ENCODE measurements around the gene TMEM185B.
A peak's percentile ranks its signal among the peaks of the same experiment; 100 is the strongest.
"Not testable (repeated sequence)": the region's sequence is repeated elsewhere in the genome, so short reads cannot be mapped to it uniquely, and the experiment has no call there.

TMEM185B gene

DNA sequence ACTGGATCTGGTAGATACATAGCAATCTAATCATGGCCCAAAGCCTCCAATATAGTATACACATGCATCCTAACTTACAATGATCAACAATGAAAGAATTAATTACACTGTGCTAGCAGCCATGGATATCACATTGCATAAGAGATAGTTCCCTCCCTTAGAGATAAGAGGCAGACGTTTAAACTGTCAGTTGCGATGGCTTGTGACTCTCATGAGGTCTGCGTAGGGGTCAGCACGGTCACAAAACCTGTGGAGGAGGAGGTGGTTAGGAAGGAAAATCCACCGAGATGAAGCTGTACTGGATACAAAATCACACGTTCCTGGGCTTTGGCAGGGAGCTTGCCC lies 28.7 kb upstream of the TMEM185B start:
- DNase-seq (ENCODE audit: low read depth in 2 of 2): no peak

DNA sequence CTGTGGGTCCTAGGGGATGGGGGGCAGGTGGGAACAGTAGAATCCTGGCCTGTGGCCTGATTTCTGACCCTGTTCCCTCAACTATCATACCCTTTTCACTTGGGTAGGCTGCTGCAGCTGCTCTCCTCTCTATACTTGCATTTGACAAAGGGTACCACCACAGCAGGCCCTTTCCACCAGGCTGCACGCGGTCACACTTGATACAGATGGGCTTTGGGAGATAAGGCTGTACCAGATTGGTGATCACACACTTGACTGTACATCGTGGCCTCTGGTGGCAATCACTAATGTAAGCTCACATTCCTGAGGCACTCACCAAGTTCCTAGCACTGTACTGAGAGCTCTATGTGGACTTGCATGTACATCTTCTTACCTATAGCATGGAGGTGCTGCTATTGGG lies 27.9 kb upstream of the TMEM185B start:
- no peak for DNase-seq (ENCODE audit: low read depth in 2 of 2)

DNA sequence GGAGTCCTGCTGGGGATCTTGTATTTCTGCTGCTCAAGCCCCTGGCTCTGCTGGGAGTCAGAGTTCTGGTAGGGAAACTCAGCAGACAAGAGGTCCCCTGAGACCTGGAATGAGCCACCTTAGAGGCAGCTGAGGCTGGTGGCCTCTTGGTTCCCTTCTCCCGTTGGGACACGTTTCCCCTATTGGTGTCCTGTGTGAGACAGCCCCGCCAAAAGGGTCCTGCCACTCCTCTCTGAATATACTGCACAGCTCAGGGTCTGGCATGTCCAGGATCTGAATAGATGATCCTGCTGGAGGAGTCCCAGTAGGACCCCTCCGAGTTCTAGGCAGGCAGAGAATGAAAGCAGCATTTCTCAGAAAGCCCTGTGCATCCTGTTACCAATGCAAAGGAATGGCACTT lies 27.4 kb upstream of the TMEM185B start:
- DNase-seq (ENCODE audit: low read depth in 2 of 2): no peak

DNA sequence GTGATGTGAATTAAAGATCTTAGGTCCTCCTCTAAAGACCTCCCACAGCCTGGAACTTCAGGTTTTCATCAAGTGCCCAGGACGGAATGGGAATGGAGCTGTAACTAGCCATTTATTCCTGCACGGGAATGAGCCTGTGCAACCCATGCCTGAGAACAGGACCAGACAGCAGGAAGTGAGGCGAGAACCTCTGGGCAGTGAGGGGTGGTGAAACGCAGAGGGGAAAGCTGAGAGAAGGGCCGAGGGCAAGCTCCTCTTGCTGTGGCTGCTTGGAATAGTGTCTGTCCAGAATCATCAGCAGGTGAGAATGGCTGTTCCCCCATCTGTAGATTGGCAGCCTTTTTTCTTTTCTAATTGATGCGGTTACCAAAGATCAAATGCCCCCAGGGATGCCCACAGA lies 24.7 kb upstream of the TMEM185B start:
- no peak for DNase-seq (ENCODE audit: low read depth in 2 of 2)

DNA sequence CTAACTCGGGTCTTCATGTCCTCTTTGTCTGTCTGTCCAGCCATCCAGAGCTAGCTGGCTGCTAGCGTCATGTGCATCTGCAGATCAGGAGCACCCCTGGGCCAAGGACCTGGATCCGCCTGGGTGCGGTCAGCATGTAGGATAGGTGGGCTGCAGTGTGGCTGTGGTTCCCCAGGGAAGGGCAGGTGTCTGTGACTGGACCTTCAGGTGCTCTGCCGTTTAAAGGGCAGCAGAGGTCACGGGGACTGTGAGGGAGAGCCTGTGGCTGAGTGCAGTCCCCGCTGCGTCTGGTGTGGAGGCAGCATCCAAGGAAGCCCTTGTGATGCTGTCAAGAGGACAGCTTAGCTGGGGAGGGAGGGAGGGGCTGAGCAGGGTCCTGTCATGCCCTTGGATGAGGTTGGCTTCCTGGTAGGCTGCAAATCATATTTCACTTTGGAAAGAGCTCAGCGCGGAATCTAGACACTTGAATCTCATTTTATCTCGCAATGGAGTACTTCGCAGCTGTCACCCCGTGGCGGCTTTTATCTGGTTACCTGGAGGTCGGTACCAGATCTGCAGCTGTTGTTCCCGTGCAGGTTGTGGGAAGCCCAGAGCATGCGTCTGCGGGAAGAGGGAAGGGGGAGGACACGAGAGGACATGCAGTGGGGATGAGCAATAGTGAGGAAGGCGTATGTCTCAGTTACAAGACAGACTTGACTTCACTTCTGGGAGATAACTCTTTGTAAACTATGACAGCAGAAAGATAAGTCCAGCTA lies 23.5 kb upstream of the TMEM185B start:
- DNase-seq (ENCODE audit: low read depth in 2 of 2): no peak

DNA sequence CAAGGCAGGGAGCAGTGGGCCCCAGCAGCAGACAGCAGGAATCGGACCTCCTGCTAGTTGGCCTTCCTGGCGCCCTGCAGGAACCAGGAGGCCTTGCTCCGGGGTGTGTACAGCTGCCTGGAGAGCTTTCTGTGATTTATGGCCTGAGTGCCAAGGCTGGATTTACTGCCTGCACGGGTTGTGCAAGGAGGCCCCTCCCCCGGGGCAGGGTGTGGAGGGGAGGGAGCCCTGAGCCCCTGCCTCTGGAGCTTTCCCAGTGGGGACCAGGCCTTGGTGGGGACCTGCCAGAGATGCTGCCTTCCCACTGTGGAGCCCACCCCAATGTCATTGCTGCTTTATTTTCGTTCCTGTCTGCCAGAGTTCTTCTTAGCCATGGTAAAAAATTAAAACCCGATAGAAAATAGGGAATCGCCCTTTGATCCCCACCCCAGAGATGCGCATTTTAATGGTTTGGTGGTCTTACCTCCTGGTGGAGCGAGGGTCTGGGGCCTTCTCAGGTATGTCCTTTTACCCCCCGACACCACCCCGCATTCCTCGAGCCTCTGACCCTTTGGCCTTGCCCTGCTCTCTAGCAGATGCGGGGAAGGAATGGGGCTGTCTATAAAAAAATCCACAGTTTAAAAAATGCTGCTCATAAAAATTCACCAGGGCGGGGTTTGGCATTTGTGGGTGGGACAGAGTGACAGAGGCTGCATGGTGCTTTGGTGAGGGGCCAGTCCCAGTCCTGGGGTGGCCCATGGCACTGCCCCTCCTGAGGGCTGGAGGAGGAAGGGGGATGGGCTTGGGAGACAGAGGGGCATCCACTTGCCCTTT lies 22.5 kb upstream of the TMEM185B start:
- DNase-seq (ENCODE audit: low read depth in 2 of 2): no peak

DNA sequence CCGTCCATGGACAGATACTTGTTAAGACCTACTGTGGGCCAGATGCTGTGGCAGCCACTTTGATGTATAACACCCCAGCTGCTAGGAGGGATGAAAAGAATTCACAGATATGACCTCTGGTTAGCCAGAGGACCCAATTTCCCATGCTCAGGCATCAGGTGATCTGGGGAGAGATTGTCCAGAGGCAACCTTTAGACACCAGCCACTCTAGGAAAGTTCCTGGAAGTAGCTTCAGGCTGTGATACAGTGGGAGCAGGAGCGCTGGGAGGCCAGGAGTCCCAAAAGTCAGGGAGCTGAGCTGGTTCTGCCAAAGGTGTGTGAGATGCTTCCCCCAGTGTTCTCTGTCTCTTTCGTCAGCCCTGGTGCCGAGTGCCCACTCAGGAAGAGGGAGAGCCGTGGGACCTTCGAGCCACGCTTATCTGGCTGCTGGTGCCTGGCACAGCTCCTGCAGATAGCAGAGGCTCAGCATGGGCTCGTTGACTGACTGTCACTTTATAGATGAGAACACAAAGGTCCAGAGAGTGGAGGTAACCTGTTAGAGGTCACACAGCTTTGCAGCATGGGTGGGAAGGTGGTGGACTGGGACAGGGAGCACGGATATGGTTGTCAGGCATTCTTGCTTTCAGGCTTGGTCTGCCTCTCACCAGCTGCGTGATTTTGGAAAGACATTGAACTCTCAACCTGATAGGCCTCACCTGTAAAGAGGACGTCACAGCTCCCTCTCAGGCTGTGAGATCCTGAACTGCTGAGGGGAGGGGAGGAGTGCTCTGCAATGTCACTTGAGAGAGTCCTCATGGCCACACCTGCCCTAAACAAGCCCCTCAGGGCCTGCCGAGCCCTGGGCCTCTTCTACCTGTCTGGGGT lies 21.7 kb upstream of the TMEM185B start:
- DNase-seq (ENCODE audit: low read depth in 2 of 2): no peak

DNA sequence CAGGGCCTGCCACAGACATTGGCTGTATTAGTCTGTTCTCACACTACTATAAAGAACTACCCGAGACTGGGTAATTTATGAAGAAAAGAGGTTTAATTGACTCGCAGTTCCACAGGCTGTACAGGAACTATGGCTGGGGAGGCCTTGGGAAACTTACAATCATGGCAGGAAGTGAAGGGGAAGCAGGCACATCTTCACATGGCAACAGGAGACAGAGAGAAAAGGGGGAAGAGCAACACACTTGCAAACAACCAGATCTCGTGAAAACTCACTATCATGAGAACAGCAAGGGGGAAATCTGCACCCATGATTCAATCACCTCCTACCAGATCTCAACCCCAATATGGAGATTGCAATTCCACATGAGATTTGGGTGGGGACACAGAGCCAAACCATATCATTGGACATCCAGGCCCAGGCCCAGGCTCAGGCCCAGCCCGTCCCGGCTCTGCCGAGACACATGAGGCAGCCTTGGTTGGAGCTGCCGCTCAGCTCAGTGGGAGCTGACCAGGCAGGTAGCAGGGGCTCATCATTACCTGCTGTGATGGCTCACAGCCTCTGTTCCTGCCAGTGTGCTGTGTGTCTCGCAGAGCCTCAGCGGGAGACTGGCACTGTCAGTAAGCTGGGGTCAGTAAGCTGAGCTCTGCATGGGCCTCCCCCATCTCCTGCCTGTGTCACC lies 20.8 kb upstream of the TMEM185B start:
- no peak for DNase-seq (ENCODE audit: low read depth in 2 of 2)

DNA sequence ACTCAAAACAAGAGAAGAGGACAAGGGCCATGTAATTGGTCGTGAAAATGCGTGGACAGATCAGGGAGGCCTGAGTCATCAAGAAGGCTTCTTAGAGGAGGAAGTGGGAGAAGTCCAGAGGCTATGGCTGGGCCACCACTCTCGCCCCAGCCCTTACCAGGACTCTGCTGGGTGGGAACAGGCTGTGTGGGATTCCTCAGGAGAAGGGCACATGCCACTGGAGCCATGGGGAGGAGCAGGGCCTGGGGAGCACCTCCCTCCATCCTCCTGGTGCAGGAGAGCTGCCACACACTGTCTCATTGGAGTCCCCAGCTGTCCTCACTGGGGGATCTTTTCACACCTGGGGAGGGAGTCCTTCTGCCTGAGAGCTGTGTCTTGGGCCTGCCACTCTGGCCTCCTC lies 20.0 kb upstream of the TMEM185B start:
- no peak for DNase-seq (ENCODE audit: low read depth in 2 of 2)

DNA sequence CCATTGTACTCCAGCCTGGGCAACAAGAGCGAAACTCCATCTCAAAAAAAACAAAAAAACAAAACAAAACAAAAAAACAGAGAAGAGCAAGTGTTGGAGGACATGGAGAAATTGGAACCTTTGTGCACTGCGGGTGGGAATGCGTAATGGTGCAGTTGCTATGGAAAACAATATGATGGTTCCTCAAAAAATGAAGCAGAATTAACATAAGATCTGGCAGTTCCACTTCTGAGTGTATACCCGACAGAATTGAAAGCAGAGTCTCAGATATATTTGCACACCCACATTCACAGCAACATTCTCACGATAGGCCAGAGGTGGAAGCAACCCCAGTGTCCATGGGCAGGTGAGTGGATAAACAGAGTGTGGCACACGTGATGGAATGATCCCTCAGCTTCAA lies 18.5 kb upstream of the TMEM185B start:
- DNase-seq (ENCODE audit: low read depth in 2 of 2): no peak

DNA sequence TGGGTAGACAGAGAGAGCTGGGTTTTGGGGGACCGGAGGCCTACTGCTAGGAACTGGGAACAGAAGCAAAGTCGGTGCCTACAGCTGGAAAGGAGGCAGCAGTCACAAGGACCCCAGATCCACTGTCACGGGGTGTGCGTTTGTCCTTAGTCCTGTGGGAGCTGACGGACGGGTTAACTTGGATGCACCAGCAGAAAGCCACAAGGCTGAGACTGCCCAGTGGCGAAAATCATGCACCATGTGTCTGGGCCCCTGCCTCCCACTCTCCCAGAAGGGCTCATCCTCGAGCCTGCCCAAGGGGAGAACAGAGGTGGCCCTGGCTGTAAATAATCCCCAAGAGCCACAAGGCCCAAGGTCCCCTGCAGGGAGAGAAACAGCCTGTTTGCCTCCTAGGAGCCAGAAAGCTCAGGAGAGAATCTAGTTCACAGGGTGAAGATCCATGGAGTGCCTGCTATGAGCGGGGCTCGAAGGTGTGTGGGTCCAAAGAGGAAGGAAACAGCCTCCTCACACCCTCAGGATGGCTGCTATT lies 17.8 kb upstream of the TMEM185B start:
- DNase-seq (ENCODE audit: low read depth in 2 of 2): no peak

DNA sequence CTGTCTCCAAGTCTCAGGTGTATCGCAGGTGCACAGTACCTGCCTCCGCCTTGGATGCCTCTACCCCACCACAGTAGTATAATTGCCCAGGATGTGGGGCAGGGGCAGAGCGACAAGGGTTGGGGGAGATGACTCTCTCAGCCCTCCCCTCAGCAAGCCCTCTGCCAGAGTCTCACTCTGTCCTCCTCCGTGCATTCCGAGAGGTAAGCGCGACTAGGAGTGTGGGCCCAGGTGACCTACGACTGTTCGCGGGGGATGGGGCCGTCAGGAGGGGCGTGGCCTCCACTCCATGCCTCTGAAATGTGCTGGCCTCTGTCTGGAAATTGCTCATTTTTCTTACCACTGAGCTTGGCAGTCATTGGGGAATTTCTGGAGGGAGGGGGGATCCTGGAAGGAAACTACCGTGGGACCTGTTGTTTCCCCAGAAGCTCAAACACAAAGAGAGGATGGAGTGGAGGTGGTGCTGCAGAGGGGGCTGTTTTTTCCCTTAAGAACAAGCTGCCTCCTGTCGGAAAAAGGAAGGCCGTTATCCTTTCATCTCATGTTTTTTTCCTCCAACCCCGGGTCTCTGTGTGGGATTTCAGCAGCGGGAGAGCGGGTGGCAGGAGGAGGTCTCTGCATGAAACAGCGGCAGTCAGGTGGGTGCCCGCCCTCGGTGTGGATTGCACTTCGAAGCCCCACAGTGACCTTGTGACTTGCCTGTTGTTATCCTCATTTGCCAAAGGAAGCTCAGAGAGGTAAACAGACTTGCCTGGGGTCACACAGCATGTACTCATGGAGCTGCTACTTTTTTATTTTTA lies 16.5 kb upstream of the TMEM185B start:
- DNase-seq (ENCODE audit: low read depth in 2 of 2): no peak

DNA sequence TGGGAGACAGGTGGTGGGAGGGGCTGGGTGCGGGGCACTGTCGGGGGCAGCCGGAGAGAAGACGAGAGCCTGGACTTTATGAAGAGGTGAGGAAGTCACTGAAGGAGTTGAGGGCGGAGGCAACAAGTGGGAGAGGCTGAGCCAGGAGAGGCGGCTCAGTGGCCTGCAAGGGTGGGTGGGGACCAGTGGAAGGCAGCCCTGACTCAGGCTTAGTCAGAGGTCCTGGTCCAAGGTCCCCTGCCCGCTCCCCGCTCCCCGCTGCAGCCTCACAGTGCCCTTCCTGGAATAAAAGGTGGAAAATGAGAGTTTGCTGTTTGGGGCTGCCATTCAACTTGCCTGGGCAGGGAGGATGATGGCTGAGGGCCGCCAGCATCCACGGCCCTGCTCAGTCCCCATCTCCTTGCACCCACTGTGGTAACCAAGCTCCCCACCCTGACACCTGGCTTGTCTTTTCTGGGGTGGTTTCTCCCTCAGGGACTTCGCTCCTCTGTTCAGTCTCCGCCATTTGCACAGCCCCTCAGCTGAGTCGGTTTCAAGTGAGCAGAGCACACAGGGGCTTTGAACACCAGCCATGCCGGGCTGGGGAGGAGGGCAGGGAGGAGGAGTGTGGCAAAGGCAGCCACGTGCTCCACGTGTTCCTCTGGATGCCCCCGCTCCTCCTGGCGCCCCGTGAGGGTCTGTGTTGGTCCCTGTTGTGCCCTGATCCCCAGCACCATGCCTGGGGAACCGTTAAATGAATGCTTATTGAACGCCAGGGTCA lies 15.7 kb upstream of the TMEM185B start:
- no peak for DNase-seq (ENCODE audit: low read depth in 2 of 2)

DNA sequence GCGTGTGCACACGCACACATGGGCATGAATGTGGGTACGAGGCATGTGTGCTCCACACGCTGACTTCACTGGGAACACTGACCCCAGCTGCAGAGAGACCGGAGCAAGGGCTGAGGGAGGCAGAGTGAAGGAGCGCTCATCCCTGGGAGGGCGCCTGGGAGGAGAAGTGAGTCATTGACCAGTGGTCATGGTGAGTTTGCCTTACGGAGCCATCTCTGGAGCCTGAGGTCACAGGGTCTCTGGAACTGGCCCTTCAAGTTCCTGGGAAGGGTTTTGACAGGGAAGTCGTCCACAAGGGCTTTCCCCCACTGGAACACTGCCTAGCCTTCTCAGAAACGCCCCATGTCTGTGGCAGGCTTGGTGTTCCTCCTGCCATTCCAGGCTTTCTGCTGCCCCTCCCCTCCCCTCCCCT lies 14.3 kb upstream of the TMEM185B start:
- DNase-seq (ENCODE audit: low read depth in 2 of 2): no peak

DNA sequence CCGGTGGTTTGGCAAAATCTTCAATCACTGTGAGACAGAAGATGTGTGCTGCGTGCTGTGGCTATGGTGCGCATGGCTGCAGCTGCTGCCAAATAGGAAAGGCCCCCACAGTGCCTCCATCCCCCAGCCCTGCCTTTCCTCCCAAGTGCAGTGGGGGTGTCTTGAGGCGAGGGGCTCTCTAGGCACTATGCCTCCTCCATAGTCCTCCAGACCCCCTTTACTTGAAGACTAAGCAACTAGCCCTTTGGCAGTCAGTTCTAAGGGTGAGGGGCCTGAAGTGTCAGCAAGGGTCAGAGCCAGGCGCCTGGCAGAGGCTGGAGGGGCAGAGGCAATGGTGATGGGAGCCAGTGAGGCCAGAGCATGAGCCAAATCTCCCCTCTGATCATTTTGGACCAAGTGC lies 13.6 kb upstream of the TMEM185B start:
- DNase-seq (ENCODE audit: low read depth in 2 of 2): no peak

DNA sequence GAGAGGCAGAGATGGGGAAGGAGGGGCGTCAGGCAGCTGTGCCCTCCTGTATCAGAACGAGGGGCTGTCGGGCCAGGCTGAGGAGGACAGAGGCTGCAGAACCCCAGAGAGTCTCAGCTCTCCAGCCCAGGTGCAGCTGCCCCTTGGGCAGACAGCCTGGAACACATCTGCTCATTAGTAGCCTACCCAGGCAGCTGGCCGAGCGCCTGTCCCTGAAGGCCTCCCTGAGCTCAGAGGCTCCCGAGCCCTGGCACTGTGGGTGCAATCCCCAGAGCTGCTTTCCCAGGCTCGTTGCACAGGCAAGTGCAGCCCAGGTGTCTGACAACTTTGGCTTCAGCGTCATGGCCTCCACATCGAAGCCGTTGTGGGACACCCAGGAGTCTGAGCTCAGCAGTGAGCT lies 13.1 kb upstream of the TMEM185B start:
- DNase-seq (ENCODE audit: low read depth in 2 of 2): no peak

DNA sequence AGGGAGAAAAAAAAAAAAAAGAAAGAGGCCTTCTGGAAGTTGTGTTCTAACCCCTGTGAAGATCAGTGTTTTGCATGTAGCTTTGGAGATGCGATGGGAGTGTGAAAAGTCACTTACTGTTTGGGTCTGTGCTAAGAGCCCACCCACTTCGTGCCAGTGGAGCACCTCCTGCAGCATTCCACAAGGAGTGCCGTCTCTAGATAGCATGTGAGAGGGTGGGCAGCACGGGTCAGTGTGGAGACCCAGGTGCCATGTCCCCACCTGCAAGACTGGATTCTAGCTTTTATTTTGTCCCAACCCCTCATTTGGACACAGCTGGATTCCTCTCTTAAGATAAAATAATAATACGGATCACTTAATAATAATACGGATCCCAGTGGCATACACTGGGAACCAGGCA lies 12.5 kb upstream of the TMEM185B start:
- no peak for DNase-seq (ENCODE audit: low read depth in 2 of 2)

DNA sequence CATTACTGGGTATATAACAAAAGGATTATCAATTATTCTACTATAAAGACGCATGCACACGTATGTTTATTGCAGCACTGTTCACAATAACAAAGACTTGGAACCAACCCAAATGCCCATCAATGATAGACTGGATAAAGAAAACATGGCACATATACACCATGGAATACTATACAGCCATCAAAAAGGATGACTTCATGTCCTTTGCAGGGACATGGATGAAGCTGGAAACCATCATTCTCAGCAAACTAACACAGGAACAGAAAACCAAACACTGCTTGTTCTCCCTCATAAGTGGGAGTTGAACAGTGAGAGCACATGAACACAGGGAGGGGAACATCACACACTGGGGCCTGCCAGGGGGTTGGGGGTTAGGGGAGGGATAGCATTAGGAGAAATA lies 12.0 kb upstream of the TMEM185B start:
- DNase-seq (ENCODE audit: low read depth in 2 of 2): not testable (repeated sequence)

DNA sequence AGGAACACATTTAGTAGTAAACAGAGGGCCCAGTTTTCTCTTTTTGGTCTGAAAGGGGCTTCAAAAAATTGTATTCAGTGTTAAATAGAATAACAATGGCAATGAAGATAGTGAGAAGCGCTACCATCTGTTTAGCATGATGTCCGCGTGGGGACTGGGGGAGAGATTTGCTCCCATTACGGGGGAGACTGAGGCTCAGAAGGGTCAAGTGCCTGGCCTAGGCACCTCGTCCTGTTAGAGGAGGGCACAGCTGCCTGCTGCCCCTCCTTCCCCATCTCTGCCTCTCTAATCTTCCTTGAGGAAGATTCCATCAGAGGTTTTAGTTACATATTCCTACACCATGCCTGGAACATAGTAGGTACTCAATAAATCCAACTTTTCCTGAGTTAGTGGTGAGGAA lies 10.1 kb upstream of the TMEM185B start:
- no peak for DNase-seq (ENCODE audit: low read depth in 2 of 2)

DNA sequence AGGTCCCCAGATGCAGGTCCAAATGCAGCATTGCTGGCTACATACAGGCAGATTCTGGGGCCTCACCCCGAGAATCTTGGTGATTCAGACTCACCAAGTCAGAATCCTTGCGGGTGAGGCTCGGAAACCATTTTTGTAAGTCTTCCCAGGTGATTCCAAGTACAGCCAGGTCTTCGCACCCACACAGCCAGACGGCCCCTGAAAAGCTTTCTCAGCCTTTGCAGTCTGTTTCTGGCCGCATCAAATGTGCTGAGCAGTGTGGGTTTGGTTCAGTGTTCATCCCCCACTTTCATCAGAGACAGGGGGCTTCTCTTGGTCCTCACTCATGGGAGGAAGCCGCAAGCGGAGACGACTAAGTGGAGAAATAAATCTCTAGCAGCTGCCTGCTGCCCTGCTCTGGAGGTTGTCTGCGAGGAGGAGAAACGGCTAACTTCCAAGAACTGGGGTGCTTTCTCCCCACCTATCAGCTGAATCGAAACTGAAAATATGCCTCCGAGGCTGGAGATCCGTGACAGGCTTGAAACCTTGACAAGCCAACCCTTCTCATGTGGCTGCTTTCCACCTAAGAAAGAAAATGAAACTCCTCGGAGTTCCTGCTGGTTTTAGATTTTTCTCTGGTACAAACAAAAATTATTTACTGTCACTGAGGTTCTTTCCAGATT lies 8.9 kb upstream of the TMEM185B start:
- DNase-seq (ENCODE audit: low read depth in 2 of 2): peak; percentile 20 to 41
